ENCODE measurements around the gene C6orf120. TPM values are rescaled to one million over a fixed set of nuclear protein-coding genes. Genes with fewer than 3 reads are reported as not detected.

Gene C6orf120
- total and polyA plus RNA-seq, 2 of the 13 experiments (the other 11 are each of a cell fraction or from before 2014, with no cell fraction given), result 21.7 to 29.9 TPM

DNA sequence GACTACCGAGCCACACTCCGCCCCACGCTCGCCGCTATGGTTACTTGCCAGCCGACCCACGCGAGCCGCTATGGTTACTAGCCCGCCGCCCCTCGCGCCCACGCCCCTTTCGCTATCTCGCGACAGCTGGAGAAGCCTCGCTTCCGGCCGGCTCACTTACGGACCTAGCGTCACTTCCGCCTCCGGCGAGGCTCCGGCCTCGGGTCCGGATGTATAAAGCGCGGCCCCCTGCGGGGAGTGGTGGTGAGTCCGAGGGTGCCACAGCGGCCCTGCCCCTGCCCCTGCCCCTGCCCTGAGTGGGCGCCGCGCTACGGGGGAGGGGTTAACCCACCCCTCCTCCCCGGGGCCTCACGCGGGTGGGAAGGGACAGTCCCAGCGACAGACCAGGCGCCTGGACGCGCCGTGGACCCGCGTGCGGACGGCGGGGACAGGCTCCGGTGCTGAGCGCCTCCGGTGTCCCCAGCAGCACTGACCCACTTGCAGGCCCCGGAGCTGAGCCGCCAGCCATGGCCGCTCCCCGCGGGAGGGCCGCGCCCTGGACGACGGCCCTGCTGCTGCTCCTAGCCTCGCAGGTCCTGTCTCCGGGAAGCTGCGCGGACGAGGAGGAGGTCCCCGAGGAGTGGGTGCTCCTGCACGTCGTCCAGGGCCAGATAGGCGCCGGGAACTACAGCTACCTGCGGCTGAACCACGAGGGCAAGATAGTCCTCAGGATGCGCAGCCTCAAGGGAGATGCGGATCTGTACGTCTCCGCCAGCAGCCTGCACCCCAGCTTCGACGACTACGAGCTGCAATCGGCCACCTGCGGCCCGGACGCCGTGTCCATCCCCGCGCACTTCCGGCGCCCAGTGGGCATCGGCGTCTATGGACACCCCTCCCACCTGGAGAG lies at the start of gene C6orf120, which contains the start of gene WDR27 (continued):
- TF ChIP-seq ZNF556 (CRISPR knock-in tag; IDR thresholded peaks at IDR 0.05; ENCODE audit: borderline replicate concordance), result peak; percentile 86; the same call in 1 of the 2 replicates
- peak; percentile 97 for TF ChIP-seq SPEN (CRISPR knock-in tag; IDR thresholded peaks at IDR 0.05; ENCODE audit: low read depth)
- peak; percentile 95 for TF ChIP-seq ZMAT3 (CRISPR knock-in tag; conservative IDR thresholded peaks at IDR 0.05)
- peak; percentile 95 for TF ChIP-seq SALL2 (CRISPR knock-in tag; IDR thresholded peaks at IDR 0.05)
- no peak for TF ChIP-seq ZNF10 (CRISPR knock-in tag; IDR thresholded peaks at IDR 0.05; ENCODE audit: borderline replicate concordance, low read depth)
- TF ChIP-seq ZNF510 (CRISPR knock-in tag; IDR thresholded peaks at IDR 0.05; ENCODE audit: low read depth), result peak; percentile 73
- 0 out of 2 replicates have a peak, but pooled peaks have one; percentile 9 for TF ChIP-seq NR2F2 (IDR thresholded peaks at IDR 0.05; ENCODE audit: borderline replicate concordance, low read depth)
- TF ChIP-seq TP53 (CRISPR knock-in tag; conservative IDR thresholded peaks at IDR 0.05), result 0 out of 2 replicates have a peak, but pooled peaks have one; percentile 25
- peak; percentile 67; the same call in 1 of the 2 replicates for TF ChIP-seq PRMT3 (CRISPR knock-in tag; IDR thresholded peaks at IDR 0.05; ENCODE audit: borderline replicate concordance, low read depth)
- TF ChIP-seq JUNB (CRISPR knock-in tag; IDR thresholded peaks at IDR 0.05; ENCODE audit: borderline replicate concordance), result peak; percentile 12; the same call in 1 of the 2 replicates
- no peak for TF ChIP-seq DPF2 (CRISPR knock-in tag; IDR thresholded peaks at IDR 0.05; ENCODE audit: borderline replicate concordance, low read depth)
- TF ChIP-seq FOXK2 (IDR thresholded peaks at IDR 0.05), result no peak
- peak; percentile 10 to 46; a peak in 2 of 4 replicates for TF ChIP-seq NR2F1 (CRISPR knock-in tag; IDR thresholded peaks at IDR 0.05)
- peak; percentile 72; the same call in 1 of the 2 replicates for TF ChIP-seq HOXA5 (CRISPR knock-in tag; IDR thresholded peaks at IDR 0.05)
- TF ChIP-seq SP140L (CRISPR knock-in tag; IDR thresholded peaks at IDR 0.05; ENCODE audit: borderline replicate concordance), result 0 out of 2 replicates have a peak, but pooled peaks have one; percentile 28
- TF ChIP-seq ZNF788 (CRISPR knock-in tag; IDR thresholded peaks at IDR 0.05; ENCODE audit: borderline replicate concordance), result peak; percentile 93
- TF ChIP-seq GABPA (IDR thresholded peaks at IDR 0.05; ENCODE audit: low read depth, low read length), result peak; percentile 93
- peak; percentile 97 for TF ChIP-seq GABPA (CRISPR knock-in tag; IDR thresholded peaks at IDR 0.05; ENCODE audit: low read depth)
- TF ChIP-seq, protein P1, sequence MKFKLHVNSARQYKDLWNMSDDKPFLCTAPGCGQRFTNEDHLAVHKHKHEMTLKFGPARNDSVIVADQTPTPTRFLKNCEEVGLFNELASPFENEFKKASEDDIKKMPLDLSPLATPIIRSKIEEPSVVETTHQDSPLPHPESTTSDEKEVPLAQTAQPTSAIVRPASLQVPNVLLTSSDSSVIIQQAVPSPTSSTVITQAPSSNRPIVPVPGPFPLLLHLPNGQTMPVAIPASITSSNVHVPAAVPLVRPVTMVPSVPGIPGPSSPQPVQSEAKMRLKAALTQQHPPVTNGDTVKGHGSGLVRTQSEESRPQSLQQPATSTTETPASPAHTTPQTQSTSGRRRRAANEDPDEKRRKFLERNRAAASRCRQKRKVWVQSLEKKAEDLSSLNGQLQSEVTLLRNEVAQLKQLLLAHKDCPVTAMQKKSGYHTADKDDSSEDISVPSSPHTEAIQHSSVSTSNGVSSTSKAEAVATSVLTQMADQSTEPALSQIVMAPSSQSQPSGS (CRISPR knock-in tag; IDR thresholded peaks at IDR 0.05), result peak; percentile 77; the same call in 1 of the 2 replicates
- peak; percentile 90 for TF ChIP-seq ZNF616 (CRISPR knock-in tag; IDR thresholded peaks at IDR 0.05; ENCODE audit: low read depth)
- peak; percentile 93 for TF ChIP-seq KDM4B (CRISPR knock-in tag; IDR thresholded peaks at IDR 0.05)
- peak; percentile 96 for TF ChIP-seq KAT8 (CRISPR knock-in tag; IDR thresholded peaks at IDR 0.05)
- TF ChIP-seq MATR3 (CRISPR knock-in tag; IDR thresholded peaks at IDR 0.05), result 0 out of 2 replicates have a peak, but pooled peaks have one; percentile 42
- TF ChIP-seq ELK4 (CRISPR knock-in tag; IDR thresholded peaks at IDR 0.05; ENCODE audit: borderline replicate concordance), result peak; percentile 40; the same call in 1 of the 2 replicates
- TF ChIP-seq MEIS2 (CRISPR knock-in tag; IDR thresholded peaks at IDR 0.05), result peak; percentile 64; the same call in 1 of the 2 replicates
- peak; percentile 98 for TF ChIP-seq ZNF30 (CRISPR knock-in tag; IDR thresholded peaks at IDR 0.05)
- TF ChIP-seq PREB (CRISPR knock-in tag; IDR thresholded peaks at IDR 0.05), result no peak
